Measurements from ENCODE around the gene RBM24.
"Not testable (repeated sequence)": the region's sequence is repeated elsewhere in the genome, so short reads cannot be mapped to it uniquely, and the experiment has no call there.

Gene RBM24

DNA sequence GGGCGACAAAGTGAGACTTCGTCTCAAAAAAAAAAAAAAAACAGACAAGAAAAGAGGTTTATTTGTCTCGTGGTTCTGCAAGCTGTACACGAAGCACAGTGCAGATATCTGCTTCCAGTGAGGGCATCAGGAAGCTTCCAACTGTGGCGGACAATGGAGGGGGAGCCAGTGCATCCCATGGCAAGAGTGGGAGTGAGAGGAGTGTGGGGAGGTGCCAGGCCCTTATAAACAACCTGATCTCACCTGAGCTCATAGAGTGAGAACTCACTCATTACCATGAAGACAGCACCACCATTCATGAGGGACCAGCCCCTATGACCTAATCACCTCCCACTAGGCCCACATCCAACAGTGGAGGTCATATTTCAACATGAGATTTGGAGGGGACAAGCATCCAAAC, 19.5 kb downstream of the RBM24 start:
- no peak overlapping the region for H3K27ac ChIP-seq
- TF ChIP-seq, protein P1, sequence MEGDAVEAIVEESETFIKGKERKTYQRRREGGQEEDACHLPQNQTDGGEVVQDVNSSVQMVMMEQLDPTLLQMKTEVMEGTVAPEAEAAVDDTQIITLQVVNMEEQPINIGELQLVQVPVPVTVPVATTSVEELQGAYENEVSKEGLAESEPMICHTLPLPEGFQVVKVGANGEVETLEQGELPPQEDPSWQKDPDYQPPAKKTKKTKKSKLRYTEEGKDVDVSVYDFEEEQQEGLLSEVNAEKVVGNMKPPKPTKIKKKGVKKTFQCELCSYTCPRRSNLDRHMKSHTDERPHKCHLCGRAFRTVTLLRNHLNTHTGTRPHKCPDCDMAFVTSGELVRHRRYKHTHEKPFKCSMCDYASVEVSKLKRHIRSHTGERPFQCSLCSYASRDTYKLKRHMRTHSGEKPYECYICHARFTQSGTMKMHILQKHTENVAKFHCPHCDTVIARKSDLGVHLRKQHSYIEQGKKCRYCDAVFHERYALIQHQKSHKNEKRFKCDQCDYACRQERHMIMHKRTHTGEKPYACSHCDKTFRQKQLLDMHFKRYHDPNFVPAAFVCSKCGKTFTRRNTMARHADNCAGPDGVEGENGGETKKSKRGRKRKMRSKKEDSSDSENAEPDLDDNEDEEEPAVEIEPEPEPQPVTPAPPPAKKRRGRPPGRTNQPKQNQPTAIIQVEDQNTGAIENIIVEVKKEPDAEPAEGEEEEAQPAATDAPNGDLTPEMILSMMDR (conservative IDR thresholded peaks at IDR 0.05) = no peak

- TF ChIP-seq, protein P1 (conservative IDR thresholded peaks at IDR 0.05) = no peak
These were observed 22.3 kb downstream of the RBM24 start for GRCh38 chr6:17303444-17303843.

GRCh38 chr6:17305219-17306001, 24.2 kb downstream of the RBM24 start:
- TF ChIP-seq, protein P1 (conservative IDR thresholded peaks at IDR 0.05) = no peak
- no peak overlapping the region for H3K27ac ChIP-seq

More at GRCh38 chr6:17303444-17303843, 22.3 kb downstream of the RBM24 start:
- no peak overlapping the region for H3K27ac ChIP-seq

- no peak overlapping the region for H3K27ac ChIP-seq
- TF ChIP-seq, protein P1 (conservative IDR thresholded peaks at IDR 0.05) = no peak
These were observed 30.6 kb downstream of the RBM24 start for GRCh38 chr6:17311595-17312311.

DNA sequence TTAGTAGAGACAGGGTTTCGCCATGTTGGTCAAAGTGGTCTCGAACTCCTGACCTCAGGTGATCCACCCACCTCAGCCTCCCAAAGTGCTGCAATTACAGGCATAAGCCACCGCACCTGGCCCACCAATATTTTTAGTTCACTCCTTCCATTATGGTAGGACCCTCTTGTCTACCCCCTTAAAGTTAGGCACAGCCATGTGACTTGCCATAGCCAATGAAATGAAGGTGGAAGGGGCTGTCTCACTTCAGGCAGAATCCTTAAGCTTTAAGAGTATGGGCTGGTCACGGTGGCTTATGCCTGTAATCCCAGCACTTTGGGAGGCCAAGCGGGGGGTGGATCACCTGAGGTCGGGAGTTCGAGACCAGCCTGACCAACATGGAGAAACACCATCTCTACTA, 32.1 kb downstream of the RBM24 start:
- H3K27ac ChIP-seq = not testable (repeated sequence)

GRCh38 chr6:17313971-17314370, 32.8 kb downstream of the RBM24 start:
- TF ChIP-seq, protein P1 (conservative IDR thresholded peaks at IDR 0.05) = no peak
- no peak overlapping the region for H3K27ac ChIP-seq

DNA sequence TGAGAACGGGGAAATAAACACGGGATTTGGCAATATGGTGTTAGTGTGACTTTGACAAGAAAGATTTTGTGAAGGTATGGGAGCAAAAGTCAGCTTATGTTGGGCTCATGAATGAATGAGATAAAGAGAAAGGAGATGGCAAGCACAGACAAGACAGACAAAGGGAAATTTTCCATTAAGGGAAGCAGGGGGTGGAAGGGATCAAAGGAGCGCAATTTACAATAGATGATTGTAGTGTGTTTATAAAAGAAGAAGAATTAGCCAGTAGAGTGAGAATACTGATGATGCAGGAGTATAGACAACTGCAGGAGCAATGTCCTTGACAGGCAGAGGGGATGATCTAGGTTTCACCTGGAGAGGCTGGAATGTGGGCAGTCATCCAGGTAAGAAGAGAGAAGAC, 34.1 kb downstream of the RBM24 start:
- TF ChIP-seq, protein P1 (conservative IDR thresholded peaks at IDR 0.05) = no peak
- H3K27ac ChIP-seq = no peak overlapping the region

Measured in VCaP (cell line).